Neural progenitor cell (in vitro differentiated cells): ENCODE measurements around the gene GTF2IRD1. TPM values are rescaled to one million over a fixed set of nuclear protein-coding genes. Genes with fewer than 3 reads are reported as not detected.
"Not testable (repeated sequence)": the region's sequence is repeated elsewhere in the genome, so short reads cannot be mapped to it uniquely, and the experiment has no call there.

Experiments used
- DNase-seq: peaks from one replicate; pipeline ENCODE4 v3.0.0-alpha.2; 2016; ENCODE audit warnings: low spot score
- H2AFZ ChIP-seq: fragments of 200-600 bp; sonication (generic); replicated peaks from 2 replicates; pipeline ENCODE4 v1.6.1; 2016; ENCODE audit warnings: antibody characterized with exemption
- H3F3A ChIP-seq: fragments of 200-600 bp; sonication (generic); 2 replicates; pipeline ENCODE4 v1.6.1; 2016; ENCODE audit warnings: antibody characterized with exemption, low read depth
- H3K27ac ChIP-seq: fragments of 200-600 bp; sonication (generic); 2 replicates; pipeline ENCODE4 v1.5.1; 2016; ENCODE audit warnings: mild to moderate bottlenecking
- H3K27me3 ChIP-seq: fragments of 200-600 bp; sonication (generic); 2 replicates; pipeline ENCODE4 v1.6.1; 2016; ENCODE audit warnings: mild to moderate bottlenecking, moderate library complexity
- H3K36me3 ChIP-seq: fragments of 200-600 bp; sonication (generic); 2 replicates; pipeline ENCODE4 v1.5.1; 2016
- H3K4me1 ChIP-seq: fragments of 200-600 bp; sonication (generic); 2 replicates; pipeline ENCODE4 v1.6.1; 2016; ENCODE audit warnings: mixed run types
- H3K4me2 ChIP-seq: fragments of 200-600 bp; sonication (generic); 2 replicates; pipeline ENCODE4 v1.6.1; 2016
- H3K4me3 ChIP-seq: fragments of 200-600 bp; sonication (generic); 2 replicates; pipeline ENCODE4 v1.5.1; 2016
- H3K79me2 ChIP-seq: fragments of 200-600 bp; sonication (generic); 2 replicates; pipeline ENCODE4 v1.6.1; 2016; ENCODE audit warnings: low read depth
- H3K9ac ChIP-seq: fragments of 200-600 bp; sonication (generic); 2 replicates; pipeline ENCODE4 v1.6.1; 2016
- H3K9me3 ChIP-seq: fragments of 200-600 bp; sonication (generic); 2 replicates; pipeline ENCODE4 v1.5.1; 2016; ENCODE audit warnings: low read depth
- H4K20me1 ChIP-seq: fragments of 200-600 bp; sonication (generic); 2 replicates; pipeline ENCODE4 v1.6.1; 2016; ENCODE audit warnings: low read depth
- H3K27ac Mint-ChIP-seq: 3 replicates; pipeline ENCODE4 v1.8.0; 2021; ENCODE audit warnings: mixed read lengths
- H3K27me3 Mint-ChIP-seq: 2 replicates; pipeline ENCODE4 v1.8.0; 2022; ENCODE audit warnings: low read depth, mild to moderate bottlenecking, inconsistent platforms, moderate library complexity, mixed read lengths; ENCODE audit not compliant: insufficient read depth
- H3K36me3 Mint-ChIP-seq: 3 replicates; pipeline ENCODE4 v1.8.0; 2021; ENCODE audit warnings: mixed read lengths
- H3K4me1 Mint-ChIP-seq: 3 replicates; pipeline ENCODE4 v1.8.0; 2021; ENCODE audit warnings: mixed read lengths
- H3K4me3 Mint-ChIP-seq: 3 replicates; pipeline ENCODE4 v1.8.0; 2021; ENCODE audit warnings: mild to moderate bottlenecking, moderate library complexity, mixed read lengths
- H3K9me3 Mint-ChIP-seq: 3 replicates; pipeline ENCODE4 v1.8.0; 2020; ENCODE audit warnings: mixed read lengths
- CTCF ChIP-seq: fragments of 200-600 bp; sonication (generic); IDR thresholded peaks from 2 replicates; pipeline ENCODE4 v1.5.1; 2017; ENCODE audit warnings: antibody characterized with exemption, mild to moderate bottlenecking
- EZH2 ChIP-seq: fragments of 200-600 bp; sonication (generic); IDR thresholded peaks from 2 replicates; pipeline ENCODE4 v1.6.1; 2017; ENCODE audit warnings: antibody characterized with exemption, mild to moderate bottlenecking, moderate library complexity
- EZH2phosphoT487 ChIP-seq: fragments of 200-600 bp; sonication (generic); IDR thresholded peaks from 2 replicates; pipeline ENCODE4 v1.6.1; 2017; ENCODE audit warnings: antibody characterized with exemption
- total RNA-seq: library from RNA; depleted of rRNA; stranded (reverse); fragments of >200 nt; gene quantifications from 2 replicates; pipeline ENCODE4 v1.2.3, GENCODE V29; 2015; ENCODE audit warnings: low replicate concordance

The GTF2IRD1 gene
- total RNA-seq, 1 donor from 2014 or later: 25.6 TPM

GRCh38 chr7:74409571-74409970 is 44.1 kb upstream of the GTF2IRD1 start:
- peak overlapping the region; percentile 5 for H3K27ac Mint-ChIP-seq
- H3F3A ChIP-seq: no peaks in the 10 kb centered on the region
- H3K9me3 ChIP-seq: no peaks in the 10 kb centered on the region
- H3K4me3 Mint-ChIP-seq: no peak overlapping the region
- TF ChIP-seq EZH2 (no peak), EZH2phosphoT487 (no peak), CTCF (no peak)
- no peak overlapping the region for H3K27ac ChIP-seq
- no peak overlapping the region for H3K9ac ChIP-seq
- no peaks in the 10 kb centered on the region for H3K27me3 ChIP-seq
- peaks cover 7% of the 10 kb centered on the region for H3K27me3 Mint-ChIP-seq
- H3K9me3 Mint-ChIP-seq: no peaks in the 10 kb centered on the region
- no peaks in the 10 kb centered on the region for H3K4me1 ChIP-seq
- H3K79me2 ChIP-seq: no peaks in the 10 kb centered on the region
- no peaks in the 10 kb centered on the region for H4K20me1 ChIP-seq
- DNase-seq: no peak
- H3K4me1 Mint-ChIP-seq: no peaks in the 10 kb centered on the region
- no peaks in the 10 kb centered on the region for H3K36me3 ChIP-seq
- H3K4me3 ChIP-seq: no peak overlapping the region
- H2AFZ ChIP-seq: no peak overlapping the region
- no peaks in the 10 kb centered on the region for H3K36me3 Mint-ChIP-seq
- H3K4me2 ChIP-seq: no peak overlapping the region

- TF ChIP-seq CTCF (no peak), EZH2phosphoT487 (no peak), EZH2 (no peak)
- no peak overlapping the region for H3K4me2 ChIP-seq
These were observed 42.9 kb upstream of the GTF2IRD1 start for GRCh38 chr7:74410772-74411171.

GRCh38 chr7:74411571-74411970 is 42.1 kb upstream of the GTF2IRD1 start:
- H3F3A ChIP-seq, H3K79me2 ChIP-seq, H3K27ac Mint-ChIP-seq, H3K9ac ChIP-seq, H3K9me3 Mint-ChIP-seq, H4K20me1 ChIP-seq, H3K27me3 Mint-ChIP-seq, H2AFZ ChIP-seq, H3K4me3 ChIP-seq, H3K36me3 Mint-ChIP-seq, H3K4me1 Mint-ChIP-seq, H3K4me1 ChIP-seq, H3K4me2 ChIP-seq, DNase-seq, H3K36me3 ChIP-seq, H3K27ac ChIP-seq, H3K4me3 Mint-ChIP-seq, H3K9me3 ChIP-seq, H3K27me3 ChIP-seq: not testable (repeated sequence)

More at GRCh38 chr7:74410772-74411171, 42.9 kb upstream of the GTF2IRD1 start:
- H3K27ac ChIP-seq: no peak overlapping the region
- H3K27me3 ChIP-seq: no peaks in the 10 kb centered on the region
- H3K9me3 ChIP-seq: no peaks in the 10 kb centered on the region
- H3F3A ChIP-seq: no peaks in the 10 kb centered on the region
- no peaks in the 10 kb centered on the region for H3K79me2 ChIP-seq
- Mint-ChIP-seq H3K9me3 (no peaks in the 10 kb centered on the region), H3K4me3 (no peak overlapping the region), H3K27me3 (peaks cover 7% of the 10 kb centered on the region), H3K4me1 (no peaks in the 10 kb centered on the region), H3K36me3 (no peaks in the 10 kb centered on the region), H3K27ac (no peak overlapping the region)
- H2AFZ ChIP-seq: no peak overlapping the region
- no peak for DNase-seq
- no peaks in the 10 kb centered on the region for H3K36me3 ChIP-seq
- no peaks in the 10 kb centered on the region for H4K20me1 ChIP-seq
- no peak overlapping the region for H3K4me3 ChIP-seq
- H3K9ac ChIP-seq: no peak overlapping the region
- no peaks in the 10 kb centered on the region for H3K4me1 ChIP-seq

GRCh38 chr7:74412056-74412455 is 41.6 kb upstream of the GTF2IRD1 start:
- Histone ChIP-seq H3K4me1 (no peaks in the 10 kb centered on the region), H3F3A (no peaks in the 10 kb centered on the region), H3K36me3 (no peaks in the 10 kb centered on the region), H3K27ac (no peak overlapping the region), H3K9ac (no peak overlapping the region), H3K79me2 (no peaks in the 10 kb centered on the region), H3K27me3 (no peaks in the 10 kb centered on the region), H3K4me2 (no peak overlapping the region), H3K4me3 (no peak overlapping the region), H4K20me1 (no peaks in the 10 kb centered on the region), H2AFZ (no peak overlapping the region), H3K9me3 (no peaks in the 10 kb centered on the region)
- H3K4me1 Mint-ChIP-seq: no peaks in the 10 kb centered on the region
- H3K27ac Mint-ChIP-seq: no peak overlapping the region
- no peaks in the 10 kb centered on the region for H3K36me3 Mint-ChIP-seq
- H3K9me3 Mint-ChIP-seq: no peaks in the 10 kb centered on the region
- no peak for DNase-seq
- no peak for TF ChIP-seq EZH2phosphoT487
- no peak for TF ChIP-seq EZH2
- TF ChIP-seq CTCF: no peak
- H3K27me3 Mint-ChIP-seq: peaks cover 5% of the 10 kb centered on the region
- H3K4me3 Mint-ChIP-seq: no peak overlapping the region
